GM18867 (cell line): Measurements from ENCODE around the gene TRIM24.
"Not testable (repeated sequence)": the region's sequence is repeated elsewhere in the genome, so short reads cannot be mapped to it uniquely, and the experiment has no call there.

ENCODE experiments used
- ATAC-seq: cut with Tn5 transposase; IDR thresholded peaks from one replicate; pipeline ENCODE4 v1.9.1; 2021; ENCODE audit warnings: mild to moderate bottlenecking, moderate library complexity; ENCODE audit not compliant: unreplicated experiment

TRIM24 gene

GRCh38 chr7:138460176-138460648, at the start of gene TRIM24:
Gene TRIM24, plus strand, starts transcription at chr7:138460259. Its CDS starts 290 bp downstream, at chr7:138460549.
- peak; percentile 78 for ATAC-seq

DNA sequence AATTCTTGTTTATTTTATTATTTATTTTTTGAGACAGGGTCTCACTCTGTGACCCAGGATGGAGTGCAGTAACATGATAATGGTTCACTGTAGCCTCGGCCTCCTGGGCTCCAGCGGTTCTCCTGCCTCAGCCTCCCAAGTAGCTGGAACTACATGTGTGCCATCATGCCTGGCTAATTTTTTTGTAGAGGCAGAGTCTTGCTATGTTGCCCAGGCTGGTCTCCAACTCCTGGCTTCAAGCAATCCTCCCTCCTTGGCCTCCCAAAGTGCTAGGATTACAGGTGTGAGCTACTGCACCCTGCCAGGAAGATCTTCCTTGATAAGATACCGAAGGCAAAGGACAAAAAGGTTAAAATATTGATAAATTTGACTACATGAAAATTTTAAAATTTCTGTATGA, 48.0 kb upstream of the TRIM24 start:
- ATAC-seq = not testable (repeated sequence)

- ATAC-seq = not testable (repeated sequence)
These were observed 47.1 kb upstream of the TRIM24 start for GRCh38 chr7:138412921-138413320.

GRCh38 chr7:138417078-138417700, 42.9 kb upstream of the TRIM24 start:
- no peak for ATAC-seq

GRCh38 chr7:138417764-138418163, 42.3 kb upstream of the TRIM24 start:
- no peak for ATAC-seq

DNA sequence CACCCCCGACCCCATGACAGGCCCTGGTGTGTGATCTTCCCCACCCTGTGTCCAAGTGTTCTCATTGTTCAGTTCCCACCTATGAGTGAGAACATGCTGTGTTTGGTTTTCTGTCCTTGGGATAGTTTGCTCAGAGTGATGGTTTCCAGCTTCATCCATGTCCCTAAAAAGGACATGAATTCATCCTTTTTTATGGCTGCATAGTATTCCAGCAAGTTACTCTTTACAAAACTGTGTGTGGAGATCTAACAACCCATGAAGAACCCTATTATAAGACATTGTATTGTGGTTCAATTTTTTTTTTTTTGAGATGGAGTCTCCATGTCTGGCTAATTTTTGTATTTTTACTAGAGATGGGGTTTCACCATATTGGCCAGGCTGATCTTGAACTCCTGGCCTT, 41.7 kb upstream of the TRIM24 start:
- not testable (repeated sequence) for ATAC-seq

GRCh38 chr7:138425026-138425425, 35.0 kb upstream of the TRIM24 start:
- ATAC-seq = no peak

DNA sequence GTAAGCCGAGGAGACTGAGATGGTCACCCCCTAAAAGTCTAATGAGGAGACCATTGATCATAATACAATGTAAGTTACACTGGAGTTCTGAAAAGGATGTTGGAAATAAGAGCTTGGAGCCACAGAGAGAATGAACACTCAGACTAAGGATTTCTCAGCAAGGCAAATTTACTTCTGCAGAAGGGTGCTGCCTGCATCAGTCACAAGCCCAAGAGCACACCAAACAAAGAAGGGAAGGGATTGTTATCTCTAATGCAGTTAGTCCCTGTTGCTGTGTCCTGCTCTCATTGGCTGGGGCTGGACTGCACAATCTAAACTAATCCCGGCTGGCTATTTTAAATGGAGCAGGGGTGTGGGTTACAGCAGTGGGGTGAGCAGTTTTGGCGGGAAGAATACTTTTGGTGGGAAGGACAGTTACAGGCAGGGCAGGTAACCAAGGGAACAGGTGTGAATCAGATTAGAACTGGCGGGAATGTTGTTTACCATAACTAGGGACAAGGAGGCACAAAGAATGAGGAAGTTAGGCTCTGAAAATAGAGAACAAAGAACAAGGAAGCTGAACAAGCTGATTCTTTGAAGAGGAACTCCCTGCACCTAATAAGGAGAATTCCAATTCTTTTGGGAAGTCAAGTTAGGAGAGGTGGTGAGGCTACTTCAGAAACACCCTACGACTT, 30.3 kb upstream of the TRIM24 start:
- no peak for ATAC-seq

- no peak for ATAC-seq
These were observed 28.5 kb upstream of the TRIM24 start for GRCh38 chr7:138431517-138431916.

DNA sequence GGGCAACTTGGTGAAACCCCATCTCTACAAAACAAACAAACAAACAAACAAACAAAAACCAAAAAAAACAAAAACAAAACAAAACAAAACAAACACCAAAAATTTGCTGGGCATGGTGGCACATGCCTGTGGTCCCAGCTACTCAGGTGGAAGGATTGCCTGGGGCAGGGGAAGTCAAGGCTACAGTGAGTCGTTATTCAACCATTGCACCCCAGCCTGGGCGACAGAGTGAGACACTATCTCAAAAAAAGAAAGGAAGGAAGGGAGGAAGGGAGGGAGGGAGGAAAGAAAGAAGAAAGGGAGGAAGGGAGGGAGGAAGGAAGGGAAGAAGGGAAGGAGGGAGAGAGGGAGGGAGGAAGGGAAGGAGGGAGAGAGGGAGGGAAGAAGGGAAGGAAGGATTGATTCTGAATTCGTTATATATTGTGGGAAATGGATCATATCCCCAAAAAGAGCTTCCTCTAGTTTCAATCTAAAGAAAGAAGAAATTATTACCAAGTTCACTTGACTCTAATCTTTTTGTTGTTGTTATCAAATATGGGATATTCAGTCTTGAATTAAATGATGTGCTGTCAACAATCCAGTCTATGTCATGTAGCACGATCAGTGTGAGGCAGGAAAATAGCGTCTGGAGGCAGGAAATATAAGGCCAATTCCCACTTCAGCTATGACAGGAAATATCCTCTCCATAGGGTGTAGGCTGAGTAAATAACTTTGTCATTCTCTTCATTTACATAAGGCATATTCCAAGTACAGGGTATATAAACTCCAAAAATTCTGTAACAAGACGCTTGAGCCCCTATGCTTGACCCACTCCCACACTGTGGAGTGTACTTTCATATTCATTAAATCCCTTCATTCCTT, 26.2 kb upstream of the TRIM24 start:
- ATAC-seq = no peak

DNA sequence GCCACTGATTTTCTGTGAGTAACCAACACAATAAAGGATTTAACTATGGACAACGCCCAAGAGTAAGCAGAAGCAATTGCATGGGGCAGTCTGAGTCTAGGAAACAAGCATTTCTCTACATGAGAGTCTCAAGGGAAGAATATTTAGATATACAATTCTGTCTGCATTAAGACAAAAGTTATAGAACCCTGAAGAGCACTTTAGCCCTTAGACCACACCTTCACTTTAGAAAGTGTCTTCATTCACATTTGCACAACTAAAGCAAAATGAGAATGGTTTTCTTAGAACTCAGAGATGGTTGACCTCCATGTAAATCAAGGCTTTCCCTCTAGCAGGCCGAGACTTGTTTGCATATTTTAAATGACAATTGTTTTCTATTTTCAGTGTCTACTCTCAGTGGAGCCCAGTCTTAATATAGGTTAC, 25.5 kb upstream of the TRIM24 start:
- ATAC-seq = no peak

- no peak for ATAC-seq
These were observed 24.7 kb upstream of the TRIM24 start for GRCh38 chr7:138435231-138435919.

DNA sequence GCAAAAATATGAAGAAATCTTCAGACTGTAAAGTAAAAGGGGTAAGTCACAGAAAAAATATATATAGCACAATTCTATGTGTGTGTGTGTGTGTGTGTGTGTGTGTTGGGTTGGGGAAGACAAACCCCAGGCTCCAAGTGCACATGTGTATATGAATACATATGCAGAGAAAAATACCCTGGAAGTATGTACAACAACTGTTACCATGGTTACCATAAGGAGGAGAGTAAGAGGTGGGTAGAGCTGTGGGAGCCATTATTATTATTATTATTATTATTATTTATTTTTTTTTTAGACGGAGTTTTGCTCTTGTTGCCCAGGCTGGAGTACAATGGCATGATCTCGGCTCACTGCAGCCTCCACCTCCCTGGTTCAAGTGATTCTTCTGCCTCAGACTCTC, 23.7 kb upstream of the TRIM24 start:
- ATAC-seq = no peak

- no peak for ATAC-seq
These were observed 19.6 kb upstream of the TRIM24 start for GRCh38 chr7:138440460-138440859.

- ATAC-seq = no peak
These were observed 17.2 kb upstream of the TRIM24 start for GRCh38 chr7:138442822-138443221.

DNA sequence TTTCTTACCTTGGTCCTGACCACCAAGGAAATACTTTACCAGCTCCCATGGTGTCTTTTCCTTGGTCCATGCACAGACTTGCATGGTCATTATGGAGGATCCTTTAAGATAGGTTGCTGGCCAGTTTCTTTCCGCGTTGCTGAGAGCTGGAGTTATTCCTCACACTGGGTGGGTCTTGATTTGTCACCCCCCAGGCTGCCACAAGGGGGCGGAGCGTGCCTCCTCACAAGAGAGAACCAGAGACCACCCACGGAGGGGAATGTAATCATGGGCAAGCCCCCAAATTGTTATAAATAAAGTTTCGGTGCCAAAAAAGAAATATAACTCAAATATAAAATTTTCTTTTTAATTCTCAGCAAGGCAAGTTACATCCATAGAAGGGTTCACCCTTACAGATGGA, 10.5 kb upstream of the TRIM24 start:
- ATAC-seq = peak; percentile 44

GRCh38 chr7:138455609-138456008, 4.5 kb upstream of the TRIM24 start:
- ATAC-seq = no peak

GRCh38 chr7:138456220-138456619, 3.8 kb upstream of the TRIM24 start:
- ATAC-seq = no peak

GRCh38 chr7:138458576-138459412, 1.3 kb upstream of the TRIM24 start:
- no peak for ATAC-seq
